ENCODE data around the gene CATSPERD. TPM values are rescaled to one million over a fixed set of nuclear protein-coding genes. Genes with fewer than 3 reads are reported as not detected.

CATSPERD gene
- total and polyA plus RNA-seq, 9 of the 15 experiments (the other 6 are each of a cell fraction or from before 2014, with no cell fraction given), result not detected

- TF ChIP-seq ZNF592 (IDR thresholded peaks at IDR 0.05), result no peak
- no peak for TF ChIP-seq CEBPZ (IDR thresholded peaks at IDR 0.05; ENCODE audit: borderline replicate concordance, low read depth, low read length)
- no peak for TF ChIP-seq TFAM (CRISPR knock-in tag; conservative IDR thresholded peaks at IDR 0.05)
- TF ChIP-seq RERE (CRISPR knock-in tag; IDR thresholded peaks at IDR 0.05; ENCODE audit: borderline replicate concordance), result no peak
- TF ChIP-seq BRF1 (IDR thresholded peaks at IDR 0.05; ENCODE audit: borderline replicate concordance, extremely low read depth, insufficient read length), result no peak
- TF ChIP-seq PRDM10 (IDR thresholded peaks at IDR 0.05; ENCODE audit: partially characterized antibody), result peak; percentile 89
Measured at GRCh38 chr19:5686647-5687359, 33.6 kb upstream of the CATSPERD start (continued).

Measured in K562 (cell line).